A673 (cell line): Measurements from ENCODE around the gene ADORA2B. TPM values are rescaled to one million over a fixed set of nuclear protein-coding genes. Genes with fewer than 3 reads are reported as not detected.
A peak's percentile ranks its signal among the peaks of the same experiment; 100 is the strongest.
"Not testable (repeated sequence)": the region's sequence is repeated elsewhere in the genome, so short reads cannot be mapped to it uniquely, and the experiment has no call there.

Experiments
- Bru-seq: library from RNA; stranded (reverse); fragments of 400-500 nt; gene quantifications from one replicate; lab custom pipeline; 2021; lab: Mats Ljungman, UMichigan
- BruChase-seq, 2 experiments: library from RNA; stranded (reverse); fragments of 400-500 nt; gene quantifications; one replicate each; lab custom pipeline; 2021; lab: Mats Ljungman, UMichigan
- BruUV-seq: library from RNA; stranded (reverse); fragments of 400-500 nt; replicated peaks from 2 replicates; lab custom pipeline; 2021; lab: Mats Ljungman, UMichigan
- CTCF ChIA-PET: fragments of 300-600 bp; sonication (Branson Sonifier 250); formaldehyde crosslinking; loops from one replicate; lab custom pipeline; 2022; ENCODE audit warnings: antibody characterized with exemption; lab: Charles Lee
- POLR2A ChIA-PET: fragments of 300-600 bp; sonication (Branson Sonifier 250); formaldehyde crosslinking; loops from one replicate; lab custom pipeline; 2022; ENCODE audit warnings: antibody characterized with exemption; ENCODE audit not compliant: low non-redundant PET; lab: Charles Lee
- DNase-seq: peaks from one replicate; pipeline ENCODE4 v3.0.0-alpha.2; 2015; ENCODE audit warnings: low spot score
- H3K27ac ChIP-seq: fragments of 200-600 bp; sonication (generic); 2 replicates; pipeline ENCODE4 v1.5.1; 2016; ENCODE audit warnings: mixed run types, low read depth, mild to moderate bottlenecking, mixed read lengths, antibody characterized with exemption, low read length; ENCODE audit not compliant: poor library complexity, severe bottlenecking
- H3K27me3 ChIP-seq: fragments of 200-600 bp; sonication (generic); replicated peaks from 2 replicates; pipeline ENCODE4 v1.6.1; 2017; ENCODE audit warnings: mixed run types, low read depth, mild to moderate bottlenecking, mixed read lengths, antibody characterized with exemption, low read length; ENCODE audit not compliant: insufficient read depth, poor library complexity
- H3K36me3 ChIP-seq: fragments of 200-600 bp; sonication (generic); 2 replicates; pipeline ENCODE4 v1.6.1; 2016; ENCODE audit warnings: mixed run types, mild to moderate bottlenecking, mixed read lengths, antibody characterized with exemption, low read length; ENCODE audit not compliant: insufficient read depth, poor library complexity, severe bottlenecking
- H3K4me1 ChIP-seq: fragments of 200-600 bp; sonication (generic); 2 replicates; pipeline ENCODE4 v1.6.1; 2017; ENCODE audit warnings: mixed run types, mild to moderate bottlenecking, mixed read lengths, antibody characterized with exemption, low read length; ENCODE audit not compliant: insufficient read depth, poor library complexity, severe bottlenecking
- H3K4me3 ChIP-seq: fragments of 200-600 bp; sonication (generic); 2 replicates; pipeline ENCODE4 v1.5.1; 2016; ENCODE audit warnings: low read depth, mixed run types, mild to moderate bottlenecking, mixed read lengths, low read length; ENCODE audit not compliant: poor library complexity, severe bottlenecking
- H3K9me3 ChIP-seq: fragments of 200-600 bp; sonication (generic); 2 replicates; pipeline ENCODE4 v1.6.1; 2016; ENCODE audit warnings: mixed run types, low read depth, mild to moderate bottlenecking, mixed read lengths, antibody characterized with exemption, low read length; ENCODE audit not compliant: poor library complexity, severe bottlenecking
- EZH2 ChIP-seq: fragments of 200-600 bp; sonication (generic); IDR thresholded peaks from 2 replicates; pipeline ENCODE4 v1.6.1; 2017; ENCODE audit warnings: borderline replicate concordance, low read depth, mild to moderate bottlenecking, mixed read lengths, antibody characterized with exemption, low read length; ENCODE audit not compliant: poor library complexity, severe bottlenecking
- intact Hi-C: fragments of 100-400 bp; cut with micrococcal nuclease; formaldehyde crosslinking; loops from one replicate; pipeline ENCODE4 v1.10.0; 2022; ENCODE audit not compliant: unreplicated experiment
- long read RNA-seq: library from polyadenylated mRNA; stranded (forward); transcript quantifications from one replicate; pipeline ENCODE4 v2.0.0, GENCODE V29; 2022
- total RNA-seq: library from RNA; stranded (reverse); gene quantifications from 2 replicates; pipeline ENCODE4 v1.2.3, GENCODE V29; 2021
- TF ChIP-seq, protein P1 (sequence below): fragments of 300-800, 200-600 bp; sonication (generic); conservative IDR thresholded peaks from 2 replicates; pipeline ENCODE4 v1.5.1; 2017; ENCODE audit warnings: low read depth, mild to moderate bottlenecking, antibody characterized with exemption, low read length, moderate library complexity, mixed read lengths

The ADORA2B gene
- 3.9 and 5.9 TPM in 2 replicates for total RNA-seq
- percentile 52 among the genes with signal in this experiment for Bru-seq, nascent RNA
- percentile 52 among the genes with signal in this experiment for BruChase-seq, experiment 1, labeled RNA remaining after a 2-hour chase
- BruChase-seq, experiment 2, labeled RNA remaining after a 6-hour chase: percentile 58 among the genes with signal in this experiment
- long read RNA-seq, transcript ADORA2B-201 (2 exons, 1,735 nt): major isoform, 7 of 9 reads
- long read RNA-seq, partial matches to known transcripts: 0 of 9 reads
- long read RNA-seq, other reads (novel, unspliced or antisense): 1 of 9 reads

DNA sequence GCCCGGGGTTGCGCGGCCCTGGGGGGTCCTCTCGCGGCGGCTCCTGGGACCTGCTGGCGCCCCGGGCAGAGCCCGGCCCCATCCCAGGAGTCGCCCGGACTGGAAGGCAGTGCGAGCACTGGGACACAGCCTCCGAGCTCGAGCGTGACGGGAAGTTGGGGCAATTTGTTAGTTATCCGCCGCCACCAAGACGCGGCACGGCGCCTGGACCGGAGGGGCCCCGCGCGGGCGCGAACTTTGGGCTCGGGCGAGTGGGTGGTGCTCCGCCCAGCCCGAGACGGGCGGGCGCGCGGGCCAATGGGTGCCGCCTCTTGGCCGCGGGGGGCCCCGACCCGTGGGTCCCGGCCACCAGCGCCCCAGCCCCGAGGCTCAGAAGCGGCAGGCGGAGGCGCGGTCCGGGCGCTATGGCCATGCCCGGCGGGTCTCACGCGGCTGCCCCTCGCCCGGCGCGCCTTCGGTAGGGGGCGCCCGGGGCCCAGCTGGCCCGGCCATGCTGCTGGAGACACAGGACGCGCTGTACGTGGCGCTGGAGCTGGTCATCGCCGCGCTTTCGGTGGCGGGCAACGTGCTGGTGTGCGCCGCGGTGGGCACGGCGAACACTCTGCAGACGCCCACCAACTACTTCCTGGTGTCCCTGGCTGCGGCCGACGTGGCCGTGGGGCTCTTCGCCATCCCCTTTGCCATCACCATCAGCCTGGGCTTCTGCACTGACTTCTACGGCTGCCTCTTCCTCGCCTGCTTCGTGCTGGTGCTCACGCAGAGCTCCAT lies at the start of gene ADORA2B:
Gene ADORA2B (plus strand): TSS at position 372 of the 768 bp plus-strand sequence. CDS start 119 bp downstream, at position 491.
- no TSS peak for BruUV-seq
- DNase-seq: peak; percentile 74
- intact Hi-C loops: loop anchor here (2.0 kb wide), 1 partner anchor 54 kb away; the partner anchor contains the start of genes TTC19 and ZSWIM7
- peak within 1 kb of the TSS; percentile 8 for H3K27ac ChIP-seq
- H3K9me3 ChIP-seq: no peaks in the 10 kb centered on the region
- CTCF ChIA-PET: interaction anchor here (0.7 to 1.4 kb wide), 4 partner anchors 22 to 82 kb away, joined by 3 to 5 read pairs (median 3); partner anchors contain the start of genes TTC19 and ZSWIM7
- H3K27me3 ChIP-seq: no peaks in the 10 kb centered on the region
- POLR2A ChIA-PET: interaction anchor here (0.5 kb wide), 1 partner anchor 21 kb away, joined by 5 read pairs; no protein-coding TSS in a partner anchor
- TF ChIP-seq, protein P1, sequence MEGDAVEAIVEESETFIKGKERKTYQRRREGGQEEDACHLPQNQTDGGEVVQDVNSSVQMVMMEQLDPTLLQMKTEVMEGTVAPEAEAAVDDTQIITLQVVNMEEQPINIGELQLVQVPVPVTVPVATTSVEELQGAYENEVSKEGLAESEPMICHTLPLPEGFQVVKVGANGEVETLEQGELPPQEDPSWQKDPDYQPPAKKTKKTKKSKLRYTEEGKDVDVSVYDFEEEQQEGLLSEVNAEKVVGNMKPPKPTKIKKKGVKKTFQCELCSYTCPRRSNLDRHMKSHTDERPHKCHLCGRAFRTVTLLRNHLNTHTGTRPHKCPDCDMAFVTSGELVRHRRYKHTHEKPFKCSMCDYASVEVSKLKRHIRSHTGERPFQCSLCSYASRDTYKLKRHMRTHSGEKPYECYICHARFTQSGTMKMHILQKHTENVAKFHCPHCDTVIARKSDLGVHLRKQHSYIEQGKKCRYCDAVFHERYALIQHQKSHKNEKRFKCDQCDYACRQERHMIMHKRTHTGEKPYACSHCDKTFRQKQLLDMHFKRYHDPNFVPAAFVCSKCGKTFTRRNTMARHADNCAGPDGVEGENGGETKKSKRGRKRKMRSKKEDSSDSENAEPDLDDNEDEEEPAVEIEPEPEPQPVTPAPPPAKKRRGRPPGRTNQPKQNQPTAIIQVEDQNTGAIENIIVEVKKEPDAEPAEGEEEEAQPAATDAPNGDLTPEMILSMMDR: peak; percentile 57
- no peak for TF ChIP-seq EZH2
- peak within 1 kb of the TSS; percentile 63 for H3K4me3 ChIP-seq
- H3K36me3 ChIP-seq: no peaks in the 10 kb centered on the region
- H3K4me1 ChIP-seq: peaks cover 7% of the 10 kb centered on the region

DNA sequence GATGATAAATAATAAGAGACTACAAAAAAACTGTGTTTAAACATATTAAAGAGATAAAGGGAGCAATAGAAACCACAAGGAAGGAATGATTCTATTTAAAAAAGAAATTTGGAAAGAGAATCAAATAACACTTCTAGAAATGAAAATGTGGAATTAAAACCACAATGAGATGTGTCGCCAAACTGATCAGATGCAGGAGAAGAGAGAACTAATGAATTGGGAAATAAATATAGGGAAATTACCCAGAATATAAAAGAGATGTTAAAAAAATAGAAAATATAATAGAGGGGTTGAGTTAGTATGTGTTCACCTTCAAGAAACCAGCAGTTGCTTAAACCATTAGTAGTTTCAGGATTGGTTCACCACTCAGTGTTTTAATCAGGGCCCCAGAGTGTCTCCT lies 48.7 kb upstream of the ADORA2B start:
- no peaks in the 10 kb centered on the region for H3K9me3 ChIP-seq
- peaks cover 10% of the 10 kb centered on the region for H3K4me1 ChIP-seq
- DNase-seq: no peak
- no peak overlapping the region for H3K4me3 ChIP-seq
- BruUV-seq: no TSS peak
- CTCF ChIA-PET: no interaction called here
- intact Hi-C loops: no loop called here
- POLR2A ChIA-PET: no interaction called here
- H3K36me3 ChIP-seq: no peaks in the 10 kb centered on the region
- no peak overlapping the region for H3K27ac ChIP-seq
- TF ChIP-seq, protein P1: no peak
- TF ChIP-seq EZH2: no peak
- H3K27me3 ChIP-seq: no peaks in the 10 kb centered on the region

GRCh38 chr17:15896834-15897233 lies 48.1 kb upstream of the ADORA2B start:
- TF ChIP-seq EZH2: no peak
- TF ChIP-seq, protein P1: no peak
- H3K4me3 ChIP-seq: no peak overlapping the region
- intact Hi-C loops: no loop called here
- H3K4me1 ChIP-seq: peaks cover 10% of the 10 kb centered on the region
- no peaks in the 10 kb centered on the region for H3K27me3 ChIP-seq
- DNase-seq: no peak
- no peaks in the 10 kb centered on the region for H3K36me3 ChIP-seq
- H3K27ac ChIP-seq: no peak overlapping the region
- POLR2A ChIA-PET: no interaction called here
- no peaks in the 10 kb centered on the region for H3K9me3 ChIP-seq
- no TSS peak for BruUV-seq
- CTCF ChIA-PET: no interaction called here

DNA sequence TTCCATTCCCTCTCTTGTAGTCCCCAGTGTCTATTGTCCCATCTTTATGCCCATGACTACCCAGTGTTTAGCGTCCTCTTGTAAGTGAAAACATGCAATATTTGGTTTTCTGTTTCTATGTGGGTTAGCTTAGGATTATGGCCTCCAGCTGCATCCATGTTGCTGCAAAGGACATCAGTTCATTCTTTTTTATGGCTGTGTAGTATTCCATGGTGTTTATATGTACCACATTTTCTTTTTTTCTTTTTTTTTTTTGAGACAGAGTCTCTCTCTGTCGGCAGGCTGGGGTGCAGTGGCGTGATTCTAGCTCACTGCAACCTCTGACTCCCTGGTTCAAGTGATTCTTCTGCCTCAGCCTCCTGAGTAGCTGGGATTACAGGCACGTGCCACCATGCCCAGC lies 45.3 kb upstream of the ADORA2B start:
- POLR2A ChIA-PET, H3K9me3 ChIP-seq, H3K4me3 ChIP-seq, H3K27ac ChIP-seq, BruUV-seq, H3K36me3 ChIP-seq, intact Hi-C loops, H3K27me3 ChIP-seq, DNase-seq, H3K4me1 ChIP-seq, CTCF ChIA-PET: not testable (repeated sequence)
